Stimulated activated CD4-positive, alpha-beta T cell treated with anti-CD3 and anti-CD28 coated beads, Interleukin-15, amount 100 ng/mL, for 48 hours (primary cell): Measurements from ENCODE around the gene CEP170B.
"Not testable (repeated sequence)": the region's sequence is repeated elsewhere in the genome, so short reads cannot be mapped to it uniquely, and the experiment has no call there.

Experiments used
- DNase-seq, 2 donors: peaks; one replicate each; pipeline ENCODE4 v3.0.0-alpha.2; 2020; ENCODE audit warnings: low read depth in 2 of 2

The CEP170B gene

GRCh38 chr14:104944436-104945205, 79.6 kb downstream of the CEP170B start:
- DNase-seq: not testable (repeated sequence)

GRCh38 chr14:104945266-104945665, 80.2 kb downstream of the CEP170B start:
- not testable (repeated sequence) for DNase-seq
